Stimulated activated effector memory CD8-positive, alpha-beta T cell treated with anti-CD3 and anti-CD28 coated beads, Interleukin-12 subunit alpha, Interleukin-12 subunit beta, amount 100 ng/mL, for 72 hours (primary cell): ENCODE measurements around the gene EEF2.

ENCODE experiments used
- ATAC-seq: fragments of 150-1000 bp; cut with Tn5 transposase; 2 replicates; pipeline ENCODE4 v1.10.0; 2021
- DNase-seq, 2 donors: peaks; one replicate each; pipeline ENCODE4 v3.0.0; 2021 to 2022; ENCODE audit warnings: low spot score in 2 of 2
- H3K27ac Mint-ChIP-seq: one replicate; pipeline ENCODE4 v1.8.0; 2022; ENCODE audit warnings: mild to moderate bottlenecking, mixed read lengths
- H3K36me3 Mint-ChIP-seq: one replicate; pipeline ENCODE4 v1.8.0; 2022; ENCODE audit warnings: mild to moderate bottlenecking, mixed read lengths
- H3K4me1 Mint-ChIP-seq: one replicate; pipeline ENCODE4 v1.8.0; 2022; ENCODE audit warnings: mixed read lengths
- H3K4me3 Mint-ChIP-seq: one replicate; pipeline ENCODE4 v1.8.0; 2022; ENCODE audit warnings: mild to moderate bottlenecking, mixed read lengths
- H3K9me3 Mint-ChIP-seq: one replicate; pipeline ENCODE4 v1.8.0; 2022; ENCODE audit warnings: mixed read lengths

EEF2 gene

DNA sequence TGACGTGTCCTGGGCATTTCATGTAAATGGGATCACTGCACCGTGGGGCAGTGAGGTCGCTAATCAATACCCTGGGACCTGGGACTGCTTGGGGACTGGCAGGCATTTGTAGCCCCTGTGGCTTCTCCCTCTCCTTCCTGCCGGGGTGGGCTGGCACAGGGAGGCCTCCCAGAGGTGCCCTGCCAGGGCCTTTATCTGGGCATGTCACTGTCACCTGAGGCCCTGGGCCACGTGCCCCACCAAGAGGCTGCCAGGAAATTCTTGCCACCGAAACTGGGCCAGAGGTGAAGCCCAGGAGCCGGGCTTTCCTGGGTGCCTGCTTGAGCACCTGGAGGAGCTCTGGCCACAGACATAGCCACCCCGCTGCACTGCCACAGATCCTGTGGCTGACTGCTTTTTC, 54.2 kb downstream of the EEF2 start:
- Mint-ChIP-seq H3K4me3 (no peak overlapping the region), H3K36me3 (no peaks in the 10 kb centered on the region), H3K27ac (no peak overlapping the region), H3K9me3 (no peaks in the 10 kb centered on the region), H3K4me1 (no peaks in the 10 kb centered on the region)
- DNase-seq (no peak), ATAC-seq (no peak)
